T-cell (primary cell): Measurements from ENCODE around the gene DIABLO. TPM values are rescaled to one million over a fixed set of nuclear protein-coding genes. Genes with fewer than 3 reads are reported as not detected.
A peak's percentile ranks its signal among the peaks of the same experiment; 100 is the strongest.

ENCODE experiments used
- ATAC-seq, 4 experiments: fragments of 200-7000 bp in 3 of 4; fragments of 150-1000 bp in 1 of 4; cut with Tn5 transposase; replicated peaks in 1 of 4; 1 replicate in 3 of 4; 2 replicates in 1 of 4; pipeline ENCODE4 v1.10.0; 2021; ENCODE audit warnings: moderate library complexity in 3 of 4, mild to moderate bottlenecking in 2 of 4, moderate number of reproducible peaks in 1 of 4
- CTCF ChIA-PET, 2 donors: fragments of 300-600 bp; sonication (Branson Sonifier 250); formaldehyde crosslinking; loops; one replicate each; lab custom pipeline; 2022; ENCODE audit warnings: antibody characterized with exemption in 2 of 2; lab: Charles Lee
- POLR2A ChIA-PET, 2 donors: fragments of 300-600 bp; sonication (Branson Sonifier 250); formaldehyde crosslinking; loops; one replicate each; lab custom pipeline; 2022; ENCODE audit warnings: antibody characterized with exemption in 2 of 2; lab: Charles Lee
- DNase-seq, 35 experiments: peaks; one replicate each; pipeline versions ENCODE4 v3.0.0 to v3.0.0-alpha.2; 2013 to 2023
- H3K27ac ChIP-seq: one replicate; pipeline ENCODE4 v1.5.1; 2013; ENCODE audit warnings: low read length
- H3K27me3 ChIP-seq, 2 experiments: replicated peaks in 1 of 2; 1 replicate in 1 of 2; 2 replicates in 1 of 2; pipeline versions ENCODE4 v1.6.1 to v1.7.0; 2013; ENCODE audit warnings: low read length in 1 of 2, mixed read lengths in 1 of 2; ENCODE audit not compliant: control insufficient read depth in 2 of 2, insufficient read depth in 2 of 2; ENCODE audit errors: extremely low read depth in 1 of 2
- H3K36me3 ChIP-seq, 2 donors: 1 replicate in 1 of 2; 2 replicates in 1 of 2; pipeline versions ENCODE4 v1.6.1 to v1.7.0; 2013; ENCODE audit warnings: low read length in 1 of 2; ENCODE audit not compliant: control insufficient read depth in 2 of 2, insufficient read depth in 1 of 2; ENCODE audit errors: extremely low read depth in 1 of 2
- H3K4me1 ChIP-seq, 2 experiments: 1 replicate in 1 of 2; 2 replicates in 1 of 2; pipeline versions ENCODE4 v1.6.1 to v1.7.0; 2013; ENCODE audit warnings: low read length in 2 of 2, mixed read lengths in 1 of 2; ENCODE audit not compliant: insufficient read depth in 2 of 2, control insufficient read depth in 1 of 2; ENCODE audit errors: extremely low read depth in 1 of 2
- H3K4me3 ChIP-seq, 2 donors: 1 replicate in 1 of 2; 2 replicates in 1 of 2; pipeline versions ENCODE4 v1.5.1 to v1.7.0; 2013; ENCODE audit warnings: mild to moderate bottlenecking in 2 of 2, low read length in 1 of 2, moderate library complexity in 1 of 2; ENCODE audit not compliant: control insufficient read depth in 1 of 2; ENCODE audit errors: extremely low read depth in 1 of 2
- H3K9me3 ChIP-seq: 2 replicates; pipeline ENCODE4 v1.7.0; 2013
- H3K27ac Mint-ChIP-seq, 2 donors: one replicate each; pipeline ENCODE4 v1.8.0; 2020 to 2021; ENCODE audit warnings: mild to moderate bottlenecking in 2 of 2, mixed read lengths in 2 of 2
- H3K27me3 Mint-ChIP-seq, 2 donors: one replicate each; pipeline ENCODE4 v1.8.0; 2021 to 2022; ENCODE audit warnings: mixed read lengths in 2 of 2
- H3K36me3 Mint-ChIP-seq: one replicate; pipeline ENCODE4 v1.8.0; 2021; ENCODE audit warnings: mixed read lengths
- H3K4me1 Mint-ChIP-seq, 3 donors: one replicate each; pipeline ENCODE4 v1.8.0; 2020 to 2022; ENCODE audit warnings: mixed read lengths in 3 of 3, mild to moderate bottlenecking in 1 of 3
- H3K4me3 Mint-ChIP-seq, 3 donors: one replicate each; pipeline ENCODE4 v1.8.0; 2020 to 2022; ENCODE audit warnings: mild to moderate bottlenecking in 3 of 3, mixed read lengths in 3 of 3, moderate library complexity in 3 of 3
- H3K9me3 Mint-ChIP-seq, 3 donors: one replicate each; pipeline ENCODE4 v1.8.0; 2020 to 2022; ENCODE audit warnings: mixed read lengths in 3 of 3
- WGBS: methylation state at CpG from one replicate; pipeline ENCODE4 v1.1.5; 2013; ENCODE audit warnings: missing lambda C conversion rate; ENCODE audit not compliant: insufficient coverage; 5-methylcytosine and 5-hydroxymethylcytosine counted together
- total RNA-seq, 35 experiments: library from RNA in 6 of 35; stranded (reverse) in 6 of 35; fragments of 120-200 nt in 1 of 35; gene quantifications; one replicate each; pipeline versions ENCODE4 v1.2.1 to v1.2.4 and lab custom pipeline; 2013 to 2026

Gene DIABLO
- total RNA-seq, 5 donors from 2014 or later (not counting 1 experiment from before 2014, with no cell fraction given), result 39.8 to 85.1 (median 41.3) TPM

DNA sequence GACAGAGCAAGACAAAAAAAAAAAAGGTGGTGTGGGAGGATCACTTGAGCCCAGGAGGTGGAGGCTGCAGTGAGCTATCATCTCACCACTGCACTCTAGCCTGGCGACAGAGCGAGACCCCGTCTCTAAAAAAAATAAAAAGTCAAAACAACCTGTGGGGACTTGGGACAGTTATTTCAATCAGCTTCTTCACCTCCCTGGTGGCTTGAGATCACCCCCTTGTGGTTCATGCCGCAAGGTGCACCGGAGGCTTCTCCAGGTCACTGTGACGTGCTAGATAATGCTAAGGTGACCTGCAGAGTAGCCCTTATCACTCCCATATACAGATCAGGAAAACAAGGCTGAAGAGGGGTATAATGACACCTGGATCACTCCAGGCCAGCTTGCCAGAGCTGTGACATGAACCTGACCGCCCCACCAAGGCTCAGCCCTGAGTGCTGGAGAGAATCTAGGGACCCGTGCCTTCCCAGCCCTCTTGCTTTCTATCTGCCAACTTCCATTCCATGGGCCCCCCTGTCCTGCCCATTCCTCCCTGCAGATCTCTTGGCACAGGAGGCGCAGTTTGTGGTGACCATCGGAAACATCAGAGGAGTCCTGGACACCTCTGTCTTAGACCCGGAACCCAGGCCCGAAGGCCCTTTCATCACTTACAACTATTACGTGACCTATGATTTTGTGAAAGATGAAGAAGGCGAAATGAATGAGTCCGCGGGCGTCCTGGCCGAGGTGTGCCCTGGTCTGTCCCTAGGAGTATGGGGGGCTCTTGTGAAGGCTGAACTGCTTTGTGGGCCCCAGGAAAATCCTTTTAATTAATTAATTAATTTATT, 34.8 kb downstream of the DIABLO start:
- ATAC-seq, result peak; percentile 60 to 84 (median 76)
- Mint-ChIP-seq H3K4me1 (no peaks in the 10 kb centered on the region), H3K36me3 (no peaks in the 10 kb centered on the region)

DNA sequence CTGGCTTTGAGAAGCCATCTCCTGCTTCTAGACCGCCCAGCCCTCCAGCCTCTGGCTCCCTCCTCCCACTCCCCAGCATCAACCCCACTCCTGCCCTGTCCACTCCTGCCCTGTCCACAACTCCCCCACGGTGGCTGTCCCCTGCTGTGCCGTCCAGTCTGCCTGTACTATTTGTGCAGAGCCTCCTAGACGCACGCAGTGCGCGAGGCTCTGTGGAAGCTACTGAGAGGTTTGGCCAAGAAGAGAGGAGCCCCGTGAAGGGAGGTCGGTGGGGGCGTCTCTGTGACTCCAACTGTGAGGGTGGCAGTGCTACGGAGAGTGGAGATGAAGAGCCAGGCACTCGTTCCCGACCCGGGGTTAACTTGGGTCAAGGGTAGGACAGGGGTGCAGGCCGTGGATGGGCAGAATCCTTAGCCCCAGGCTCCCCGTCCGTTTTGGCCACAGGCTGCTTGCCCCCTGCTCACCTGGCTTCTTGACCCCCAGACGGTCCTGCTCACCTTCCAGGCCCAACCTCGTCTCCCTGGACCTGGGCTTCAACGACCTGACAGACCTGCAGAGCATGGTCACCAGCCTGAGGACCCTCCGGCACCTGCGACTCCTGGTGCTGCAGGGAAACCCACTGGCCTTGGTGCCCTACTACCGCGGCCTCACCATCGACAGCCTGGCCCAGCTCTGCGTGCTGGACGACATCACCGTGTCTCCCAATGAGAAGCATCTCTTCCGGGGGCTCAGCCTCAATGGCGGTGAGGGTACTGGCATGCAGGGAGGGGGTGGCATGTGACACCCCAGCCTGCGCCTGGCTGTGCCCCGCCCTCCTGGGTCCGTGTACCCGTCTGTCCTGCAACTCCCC, 36.0 kb downstream of the DIABLO start:
- Mint-ChIP-seq H3K4me1 (peaks cover 0 to under 1% (median 0%) of the 10 kb centered on the region in 3 donors), H3K4me3 (no peak overlapping the region), H3K9me3 (peaks cover 0 to 3% (median 0%) of the 10 kb centered on the region in 3 donors), H3K27me3 (peaks cover 0 to 7% of the 10 kb centered on the region in 2 donors), H3K36me3 (no peaks in the 10 kb centered on the region), H3K27ac (no peak overlapping the region)
- H3K4me1 ChIP-seq, result peaks cover 0 to 6% of the 10 kb centered on the region in 2 experiments
- H3K27ac ChIP-seq, result no peak overlapping the region
- 91% methylated on average over 29 of the region's 34 CpGs for WGBS
- H3K27me3 ChIP-seq, result peaks cover 0 to 17% of the 10 kb centered on the region in 2 experiments
- ATAC-seq (no peak), DNase-seq (no peak)
- ChIA-PET CTCF (interaction anchor here (0.6 to 1.4 kb wide), 9 partner anchors 14 to 383 kb away, joined by 3 to 10 read pairs (median 3); partner anchors contain the start of genes B3GNT4 (in 1 of the 2) and CFAP251 (in 1 of the 2)), POLR2A (interaction anchor here in 1 of 2 donors (0.6 kb wide), 1 partner anchor 255 kb away, joined by 6 read pairs; no protein-coding TSS in a partner anchor)
- no peaks in the 10 kb centered on the region for H3K36me3 ChIP-seq
- no peak overlapping the region for H3K4me3 ChIP-seq
- no peaks in the 10 kb centered on the region for H3K9me3 ChIP-seq

More for the DNA sequence above, 34.8 kb downstream of the DIABLO start:
- CTCF ChIA-PET, result interaction anchor here (0.6 to 1.4 kb wide), 8 partner anchors 60 to 384 kb away, joined by 3 to 10 read pairs (median 4); partner anchors contain the start of gene CFAP251 (in 1 of the 2)
- H3K9me3 ChIP-seq, result no peaks in the 10 kb centered on the region
- 51% methylated on average over 4 of the region's 18 CpGs for WGBS
- H3K27me3 ChIP-seq, result peaks cover 0 to 22% of the 10 kb centered on the region in 2 experiments
- no peak overlapping the region for H3K4me3 ChIP-seq
- DNase-seq, result peak in 33 of 35 experiments; percentile 25 to 75 (median 57)
- Mint-ChIP-seq H3K4me3 (no peak overlapping the region), H3K27me3 (peaks cover 0 to 4% of the 10 kb centered on the region in 2 donors), H3K27ac (no peak overlapping the region), H3K9me3 (peaks cover 0 to 12% (median 4%) of the 10 kb centered on the region in 3 donors)
- no peak overlapping the region for H3K27ac ChIP-seq
- H3K4me1 ChIP-seq, result peaks cover 0 to 6% of the 10 kb centered on the region in 2 experiments
- no peaks in the 10 kb centered on the region for H3K36me3 ChIP-seq
- POLR2A ChIA-PET, result interaction anchor here in 1 of 2 donors (0.7 kb wide), 1 partner anchor 640 kb away, joined by 3 read pairs; no protein-coding TSS in a partner anchor

DNA sequence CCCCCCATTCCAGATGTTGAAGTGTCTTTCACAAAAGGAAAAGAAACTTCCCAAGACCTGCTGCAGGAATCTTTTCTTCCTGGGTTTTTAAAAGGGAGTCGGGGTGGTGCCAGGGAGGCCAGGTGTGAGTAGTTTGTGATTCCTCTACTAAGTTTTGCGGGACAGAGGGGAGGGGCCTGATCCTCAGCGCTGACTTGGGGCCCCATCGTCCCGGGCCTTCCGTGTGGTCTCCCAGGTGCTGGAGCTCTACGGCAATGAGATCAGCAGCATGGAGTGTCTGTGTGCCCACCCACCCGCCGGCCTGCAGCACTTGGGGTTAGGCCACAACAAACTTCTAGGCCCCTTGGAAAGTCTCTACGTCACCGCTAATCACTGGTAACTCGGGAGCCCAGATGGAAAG, 38.4 kb downstream of the DIABLO start:
- ChIA-PET POLR2A (interaction anchor here in 1 of 2 donors (0.6 kb wide), 1 partner anchor 383 kb away, joined by 4 read pairs; no protein-coding TSS in a partner anchor), CTCF (no interaction called here)
- Histone ChIP-seq H3K27me3 (peaks cover 0 to 33% of the 10 kb centered on the region in 2 experiments), H3K36me3 (no peaks in the 10 kb centered on the region), H3K9me3 (no peaks in the 10 kb centered on the region), H3K4me3 (no peak overlapping the region), H3K4me1 (peaks cover 0 to 16% of the 10 kb centered on the region in 2 experiments), H3K27ac (no peak overlapping the region)
- no peaks in the 10 kb centered on the region for H3K36me3 Mint-ChIP-seq
- peaks cover 8 to 13% of the 10 kb centered on the region in 2 donors for H3K27me3 Mint-ChIP-seq
- WGBS, result 98% methylated on average over 7 of the region's 12 CpGs
- DNase-seq (no peak), ATAC-seq (no peak)
- H3K27ac Mint-ChIP-seq, result no peak overlapping the region
- H3K4me1 Mint-ChIP-seq, result peaks cover 6 to 9% (median 8%) of the 10 kb centered on the region in 3 donors
- H3K4me3 Mint-ChIP-seq, result no peak overlapping the region
- no peaks in the 10 kb centered on the region for H3K9me3 Mint-ChIP-seq

- Histone ChIP-seq H3K4me3 (no peak overlapping the region), H3K9me3 (no peaks in the 10 kb centered on the region), H3K4me1 (peaks cover 0 to 11% of the 10 kb centered on the region in 2 experiments), H3K27me3 (peaks cover 0 to 28% of the 10 kb centered on the region in 2 experiments), H3K27ac (no peak overlapping the region), H3K36me3 (no peaks in the 10 kb centered on the region)
- POLR2A ChIA-PET, result no interaction called here
- WGBS, result 85% methylated on average over 8 of the region's 10 CpGs
- ATAC-seq, result no peak
- DNase-seq, result no peak
- CTCF ChIA-PET, result no interaction called here
- peaks cover 6 to 9% (median 8%) of the 10 kb centered on the region in 3 donors for H3K4me1 Mint-ChIP-seq
- no peaks in the 10 kb centered on the region for H3K36me3 Mint-ChIP-seq
- no peaks in the 10 kb centered on the region for H3K9me3 Mint-ChIP-seq
- no peak overlapping the region for H3K27ac Mint-ChIP-seq
- peaks cover 11 to 14% of the 10 kb centered on the region in 2 donors for H3K27me3 Mint-ChIP-seq
- no peak overlapping the region for H3K4me3 Mint-ChIP-seq
These were observed 40.3 kb downstream of the DIABLO start for GRCh38 chr12:122185494-122186082.

GRCh38 chr12:122185079-122185478, 40.8 kb downstream of the DIABLO start:
- no peaks in the 10 kb centered on the region for H3K9me3 Mint-ChIP-seq
- CTCF ChIA-PET, result no interaction called here
- no peak overlapping the region for H3K27ac ChIP-seq

More at GRCh38 chr12:122185079-122185478, 40.8 kb downstream of the DIABLO start:
- no peaks in the 10 kb centered on the region for H3K36me3 ChIP-seq
- peaks cover 0 to 10% of the 10 kb centered on the region in 2 experiments for H3K4me1 ChIP-seq
- DNase-seq (no peak), ATAC-seq (no peak)
- no peak overlapping the region for H3K27ac Mint-ChIP-seq
- 100% methylated on average over 3 of the region's 7 CpGs for WGBS
- peak overlapping the region in 1 of 3 donors; percentile 77 for H3K4me3 Mint-ChIP-seq
- no peaks in the 10 kb centered on the region for H3K36me3 Mint-ChIP-seq
- peaks cover 0 to 24% of the 10 kb centered on the region in 2 experiments for H3K27me3 ChIP-seq
- H3K9me3 ChIP-seq, result no peaks in the 10 kb centered on the region
- peaks cover 11 to 14% of the 10 kb centered on the region in 2 donors for H3K27me3 Mint-ChIP-seq
- POLR2A ChIA-PET, result no interaction called here
- no peak overlapping the region for H3K4me3 ChIP-seq
- peaks cover 6 to 9% (median 8%) of the 10 kb centered on the region in 3 donors for H3K4me1 Mint-ChIP-seq
